AG09319 (cell line): ENCODE measurements around the gene EP400.
"Not testable (repeated sequence)": the region's sequence is repeated elsewhere in the genome, so short reads cannot be mapped to it uniquely, and the experiment has no call there.

ENCODE experiments used
- DNase-seq: peaks from one replicate; pipeline ENCODE4 v3.0.0-alpha.2; 2010; ENCODE audit warnings: low read depth; ENCODE audit errors: extremely low read depth
- CTCF ChIP-seq: IDR thresholded peaks from 2 replicates; pipeline ENCODE4 v1.5.1; 2011; ENCODE audit warnings: low read depth, mild to moderate bottlenecking, inconsistent platforms, low read length, moderate library complexity

EP400 gene

GRCh38 chr12:131981388-131981787 is 31.6 kb downstream of the EP400 start:
- DNase-seq, result no peak
- no peak for TF ChIP-seq CTCF

GRCh38 chr12:131982041-131982440 is 32.3 kb downstream of the EP400 start:
- DNase-seq, result no peak
- no peak for TF ChIP-seq CTCF

- DNase-seq, result no peak
- no peak for TF ChIP-seq CTCF
These were observed 33.3 kb downstream of the EP400 start for GRCh38 chr12:131983026-131983425.

GRCh38 chr12:131983554-131983953 is 33.8 kb downstream of the EP400 start:
- DNase-seq, result no peak

GRCh38 chr12:131984334-131984733 is 34.6 kb downstream of the EP400 start:
- no peak for DNase-seq
- no peak for TF ChIP-seq CTCF

More at GRCh38 chr12:131983554-131983953, 33.8 kb downstream of the EP400 start:
- TF ChIP-seq CTCF, result no peak

GRCh38 chr12:131985510-131985875 is 35.8 kb downstream of the EP400 start:
- not testable (repeated sequence) for DNase-seq

- no peak for DNase-seq
- no peak for TF ChIP-seq CTCF
These were observed 36.6 kb downstream of the EP400 start for GRCh38 chr12:131986361-131986760.

- DNase-seq, result no peak
- no peak for TF ChIP-seq CTCF
These were observed 37.2 kb downstream of the EP400 start for GRCh38 chr12:131986910-131987309.
